ENCODE measurements around the gene KIAA0825.
"Not testable (repeated sequence)": the region's sequence is repeated elsewhere in the genome, so short reads cannot be mapped to it uniquely, and the experiment has no call there.

The KIAA0825 gene

GRCh38 chr5:94362857-94363256 is 255.5 kb downstream of the KIAA0825 start:
- Histone ChIP-seq H3K4me1 (ENCODE audit: control extremely low read depth in 1 of 4, control insufficient read depth in 4 of 4, insufficient read depth in 4 of 4, low read length in 3 of 4) (no peaks in the 10 kb centered on the region), H3K36me3 (ENCODE audit: control insufficient read depth in 4 of 4, insufficient read depth in 4 of 4, low read length in 3 of 4) (no peaks in the 10 kb centered on the region), H3K9me3 (ENCODE audit: control extremely low read depth in 1 of 5, control insufficient read depth in 4 of 5, insufficient read depth in 2 of 5, low read depth in 1 of 5, low read length in 4 of 5) (no peaks in the 10 kb centered on the region), H3K27ac (ENCODE audit: insufficient read depth in 1 of 2, low read depth in 1 of 2, low read length in 2 of 2, poor library complexity in 1 of 2, severe bottlenecking in 2 of 2) (no peak overlapping the region), H3K27me3 (replicated peaks in 2 of 5; ENCODE audit: control insufficient read depth in 4 of 5, insufficient read depth in 5 of 5, low read length in 4 of 5) (no peaks in the 10 kb centered on the region), H3K4me3 (ENCODE audit: control insufficient read depth in 1 of 7, extremely low read depth in 1 of 7, insufficient read depth in 4 of 7, low read depth in 2 of 7, low read length in 6 of 7) (no peak overlapping the region)
- POLR2A ChIA-PET, result no interaction called here
- whole genome bisulfite sequencing (ENCODE audit: insufficient coverage), result no CpG with 5 or more reads among the region's 1 CpG
- no peak for DNase-seq
- CTCF ChIA-PET, result no interaction called here

GRCh38 chr5:94361832-94362796 is 256.3 kb downstream of the KIAA0825 start:
- Histone ChIP-seq H3K27ac (ENCODE audit: insufficient read depth in 1 of 2, low read depth in 1 of 2, low read length in 2 of 2, poor library complexity in 1 of 2, severe bottlenecking in 2 of 2) (no peak overlapping the region), H3K4me1 (ENCODE audit: control extremely low read depth in 1 of 4, control insufficient read depth in 4 of 4, insufficient read depth in 4 of 4, low read length in 3 of 4) (no peaks in the 10 kb centered on the region), H3K9me3 (ENCODE audit: control extremely low read depth in 1 of 5, control insufficient read depth in 4 of 5, insufficient read depth in 2 of 5, low read depth in 1 of 5, low read length in 4 of 5) (no peaks in the 10 kb centered on the region), H3K36me3 (ENCODE audit: control insufficient read depth in 4 of 4, insufficient read depth in 4 of 4, low read length in 3 of 4) (no peaks in the 10 kb centered on the region), H3K27me3 (replicated peaks in 2 of 5; ENCODE audit: control insufficient read depth in 4 of 5, insufficient read depth in 5 of 5, low read length in 4 of 5) (no peaks in the 10 kb centered on the region), H3K4me3 (ENCODE audit: control insufficient read depth in 1 of 7, extremely low read depth in 1 of 7, insufficient read depth in 4 of 7, low read depth in 2 of 7, low read length in 6 of 7) (no peak overlapping the region)
- WGBS (ENCODE audit: insufficient coverage), result 91% methylated on average over 3 of the region's 5 CpGs
- DNase-seq, result no peak
- POLR2A ChIA-PET, result no interaction called here
- CTCF ChIA-PET, result no interaction called here

GRCh38 chr5:94361161-94361560 is 257.2 kb downstream of the KIAA0825 start:
- ChIA-PET CTCF (no interaction called here), POLR2A (no interaction called here)
- no CpG with 5 or more reads among the region's 1 CpG for WGBS (ENCODE audit: insufficient coverage)
- no peak overlapping the region for H3K27ac ChIP-seq (ENCODE audit: insufficient read depth in 1 of 2, low read depth in 1 of 2, low read length in 2 of 2, poor library complexity in 1 of 2, severe bottlenecking in 2 of 2)
- H3K9me3 ChIP-seq (ENCODE audit: control extremely low read depth in 1 of 5, control insufficient read depth in 4 of 5, insufficient read depth in 2 of 5, low read depth in 1 of 5, low read length in 4 of 5), result no peaks in the 10 kb centered on the region
- no peaks in the 10 kb centered on the region for H3K36me3 ChIP-seq (ENCODE audit: control insufficient read depth in 4 of 4, insufficient read depth in 4 of 4, low read length in 3 of 4)
- no peak for DNase-seq
- H3K27me3 ChIP-seq (replicated peaks in 2 of 5; ENCODE audit: control insufficient read depth in 4 of 5, insufficient read depth in 5 of 5, low read length in 4 of 5), result no peaks in the 10 kb centered on the region
- no peak overlapping the region for H3K4me3 ChIP-seq (ENCODE audit: control insufficient read depth in 1 of 7, extremely low read depth in 1 of 7, insufficient read depth in 4 of 7, low read depth in 2 of 7, low read length in 6 of 7)
- H3K4me1 ChIP-seq (ENCODE audit: control extremely low read depth in 1 of 4, control insufficient read depth in 4 of 4, insufficient read depth in 4 of 4, low read length in 3 of 4), result no peaks in the 10 kb centered on the region

GRCh38 chr5:94360382-94361130 is 257.8 kb downstream of the KIAA0825 start:
- Histone ChIP-seq H3K27ac (ENCODE audit: insufficient read depth in 1 of 2, low read depth in 1 of 2, low read length in 2 of 2, poor library complexity in 1 of 2, severe bottlenecking in 2 of 2) (no peak overlapping the region), H3K4me1 (ENCODE audit: control extremely low read depth in 1 of 4, control insufficient read depth in 4 of 4, insufficient read depth in 4 of 4, low read length in 3 of 4) (no peaks in the 10 kb centered on the region), H3K9me3 (ENCODE audit: control extremely low read depth in 1 of 5, control insufficient read depth in 4 of 5, insufficient read depth in 2 of 5, low read depth in 1 of 5, low read length in 4 of 5) (no peaks in the 10 kb centered on the region), H3K36me3 (ENCODE audit: control insufficient read depth in 4 of 4, insufficient read depth in 4 of 4, low read length in 3 of 4) (no peaks in the 10 kb centered on the region), H3K27me3 (replicated peaks in 2 of 5; ENCODE audit: control insufficient read depth in 4 of 5, insufficient read depth in 5 of 5, low read length in 4 of 5) (no peaks in the 10 kb centered on the region), H3K4me3 (ENCODE audit: control insufficient read depth in 1 of 7, extremely low read depth in 1 of 7, insufficient read depth in 4 of 7, low read depth in 2 of 7, low read length in 6 of 7) (no peak overlapping the region)
- ChIA-PET CTCF (no interaction called here), POLR2A (no interaction called here)
- no peak for DNase-seq
- 100% methylated on average over 1 of the region's 4 CpGs for WGBS (ENCODE audit: insufficient coverage)

GRCh38 chr5:94359880-94360279 is 258.5 kb downstream of the KIAA0825 start:
- Histone ChIP-seq H3K4me3 (ENCODE audit: control insufficient read depth in 1 of 7, extremely low read depth in 1 of 7, insufficient read depth in 4 of 7, low read depth in 2 of 7, low read length in 6 of 7) (no peak overlapping the region), H3K36me3 (ENCODE audit: control insufficient read depth in 4 of 4, insufficient read depth in 4 of 4, low read length in 3 of 4) (no peaks in the 10 kb centered on the region), H3K9me3 (ENCODE audit: control extremely low read depth in 1 of 5, control insufficient read depth in 4 of 5, insufficient read depth in 2 of 5, low read depth in 1 of 5, low read length in 4 of 5) (no peaks in the 10 kb centered on the region), H3K27me3 (replicated peaks in 2 of 5; ENCODE audit: control insufficient read depth in 4 of 5, insufficient read depth in 5 of 5, low read length in 4 of 5) (no peaks in the 10 kb centered on the region), H3K27ac (ENCODE audit: insufficient read depth in 1 of 2, low read depth in 1 of 2, low read length in 2 of 2, poor library complexity in 1 of 2, severe bottlenecking in 2 of 2) (no peak overlapping the region), H3K4me1 (ENCODE audit: control extremely low read depth in 1 of 4, control insufficient read depth in 4 of 4, insufficient read depth in 4 of 4, low read length in 3 of 4) (no peaks in the 10 kb centered on the region)
- CTCF ChIA-PET, result no interaction called here
- DNase-seq, result no peak
- no CpG with 5 or more reads among the region's 3 CpGs for WGBS (ENCODE audit: insufficient coverage)
- POLR2A ChIA-PET, result no interaction called here

- Histone ChIP-seq H3K36me3 (ENCODE audit: control insufficient read depth in 4 of 4, insufficient read depth in 4 of 4, low read length in 3 of 4) (no peaks in the 10 kb centered on the region), H3K27ac (ENCODE audit: insufficient read depth in 1 of 2, low read depth in 1 of 2, low read length in 2 of 2, poor library complexity in 1 of 2, severe bottlenecking in 2 of 2) (no peak overlapping the region), H3K27me3 (replicated peaks in 2 of 5; ENCODE audit: control insufficient read depth in 4 of 5, insufficient read depth in 5 of 5, low read length in 4 of 5) (no peaks in the 10 kb centered on the region), H3K4me3 (ENCODE audit: control insufficient read depth in 1 of 7, extremely low read depth in 1 of 7, insufficient read depth in 4 of 7, low read depth in 2 of 7, low read length in 6 of 7) (no peak overlapping the region), H3K4me1 (ENCODE audit: control extremely low read depth in 1 of 4, control insufficient read depth in 4 of 4, insufficient read depth in 4 of 4, low read length in 3 of 4) (no peaks in the 10 kb centered on the region), H3K9me3 (ENCODE audit: control extremely low read depth in 1 of 5, control insufficient read depth in 4 of 5, insufficient read depth in 2 of 5, low read depth in 1 of 5, low read length in 4 of 5) (no peaks in the 10 kb centered on the region)
- POLR2A ChIA-PET, result no interaction called here
- no peak for DNase-seq
- CTCF ChIA-PET, result no interaction called here
Measured at GRCh38 chr5:94355811-94356210, 262.6 kb downstream of the KIAA0825 start.

- CTCF ChIA-PET; H3K4me1 ChIP-seq (ENCODE audit: control extremely low read depth in 1 of 4, control insufficient read depth in 4 of 4, insufficient read depth in 4 of 4, low read length in 3 of 4); H3K36me3 ChIP-seq (ENCODE audit: control insufficient read depth in 4 of 4, insufficient read depth in 4 of 4, low read length in 3 of 4); H3K4me3 ChIP-seq (ENCODE audit: control insufficient read depth in 1 of 7, extremely low read depth in 1 of 7, insufficient read depth in 4 of 7, low read depth in 2 of 7, low read length in 6 of 7); H3K9me3 ChIP-seq (ENCODE audit: control extremely low read depth in 1 of 5, control insufficient read depth in 4 of 5, insufficient read depth in 2 of 5, low read depth in 1 of 5, low read length in 4 of 5); DNase-seq; H3K27me3 ChIP-seq (replicated peaks in 2 of 5; ENCODE audit: control insufficient read depth in 4 of 5, insufficient read depth in 5 of 5, low read length in 4 of 5); H3K27ac ChIP-seq (ENCODE audit: insufficient read depth in 1 of 2, low read depth in 1 of 2, low read length in 2 of 2, poor library complexity in 1 of 2, severe bottlenecking in 2 of 2); POLR2A ChIA-PET: not testable (repeated sequence)
- 86% methylated on average over 3 of the region's 5 CpGs for WGBS (ENCODE audit: insufficient coverage)
Measured at GRCh38 chr5:94354837-94355485, 263.4 kb downstream of the KIAA0825 start.
